ENCODE results near the gene HERC5. TPM values are rescaled to one million over a fixed set of nuclear protein-coding genes. Genes with fewer than 3 reads are reported as not detected.
"Not testable (repeated sequence)": the region's sequence is repeated elsewhere in the genome, so short reads cannot be mapped to it uniquely, and the experiment has no call there.

The HERC5 gene
- 1.9 TPM for total RNA-seq
- long read RNA-seq, partial matches to known transcripts: 2 of 2 reads
- long read RNA-seq, other reads (novel, unspliced or antisense): 0 of 2 reads

- intact Hi-C loops (cut with DNase I): loop anchor here (1.0 to 5.0 kb wide), 4 partner anchors 58 to 237 kb away; partner anchors contain the start of genes HERC6 and PPM1K
- DNase-seq (ENCODE audit: low spot score): peak; percentile 95
Observed at GRCh38 chr4:88456670-88457306, at the start of gene HERC5. HERC5 (plus strand) TSS chr4:88457119; CDS start chr4:88457270, 151 bp downstream.

- no peak for DNase-seq (ENCODE audit: low spot score)
- intact Hi-C loops (cut with DNase I): no loop called here
Observed at GRCh38 chr4:88409206-88409605, 47.7 kb upstream of the HERC5 start.

DNA sequence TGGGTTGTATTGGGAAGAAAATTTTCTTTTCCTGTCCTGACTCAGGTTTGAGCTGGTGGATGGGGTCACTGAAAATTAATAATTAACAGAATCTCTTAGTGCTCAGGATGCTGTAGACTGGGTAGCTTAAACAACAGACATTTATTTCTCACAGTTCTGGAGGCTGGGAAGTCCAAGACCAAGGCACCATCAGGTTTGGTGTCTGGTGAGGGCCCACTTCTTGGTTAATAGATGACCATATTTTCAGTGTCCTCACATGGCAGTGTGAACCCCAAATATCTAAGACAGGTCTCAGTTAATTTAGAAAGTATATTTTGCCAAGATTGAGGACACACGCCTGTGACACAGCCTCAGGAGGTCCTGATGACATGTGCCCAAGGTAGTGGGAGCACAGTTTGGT, 47.1 kb upstream of the HERC5 start:
- DNase-seq (ENCODE audit: low spot score): no peak
- intact Hi-C loops (cut with DNase I): no loop called here

DNA sequence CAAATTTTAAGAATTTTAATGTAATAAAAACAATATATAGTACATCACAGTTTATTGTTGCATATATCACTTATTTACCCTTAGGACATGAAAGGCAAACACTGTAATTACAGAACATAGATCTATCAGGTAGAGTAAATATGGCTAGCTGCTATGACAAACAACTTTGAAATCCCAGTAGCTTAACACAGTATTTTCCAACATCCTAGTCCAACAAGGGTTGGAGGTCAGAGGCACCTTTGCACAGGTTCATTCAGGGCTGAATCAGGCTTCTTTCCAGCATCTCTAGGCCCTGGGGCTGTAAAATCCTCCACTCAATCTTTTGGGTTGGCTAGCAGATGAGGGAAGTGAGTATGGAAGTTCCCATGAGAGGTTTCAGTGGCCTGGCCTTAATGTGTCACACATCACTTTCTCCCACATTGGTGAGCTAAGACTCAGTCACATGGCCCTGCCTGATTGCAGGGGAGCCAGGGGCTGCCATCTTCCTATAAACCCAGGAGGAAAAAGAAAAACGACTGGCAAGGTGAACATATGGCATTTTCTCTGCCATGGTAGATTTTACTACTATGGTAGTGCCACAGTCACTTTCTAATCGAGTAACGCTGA, 45.3 kb upstream of the HERC5 start:
- intact Hi-C loops (cut with DNase I): no loop called here
- DNase-seq (ENCODE audit: low spot score): no peak

DNA sequence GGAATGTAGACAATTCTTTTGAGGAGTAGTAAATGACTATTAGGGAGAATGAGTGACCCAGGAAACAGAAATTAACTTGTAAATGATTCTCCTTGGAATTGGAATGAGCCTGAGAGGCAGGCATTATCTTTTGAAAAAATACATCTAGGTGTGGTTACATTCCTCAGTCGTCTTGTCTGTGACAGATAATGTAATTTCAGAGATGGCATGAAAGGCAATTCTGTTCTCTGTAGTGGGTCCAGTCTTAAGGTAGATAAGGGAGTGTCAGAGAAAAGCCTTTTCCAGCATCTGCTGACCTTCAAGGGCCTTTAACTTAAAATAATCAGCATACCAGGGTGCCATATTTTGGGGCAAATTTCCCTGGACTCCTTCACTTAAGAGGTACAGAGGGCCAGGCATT, 43.1 kb upstream of the HERC5 start:
- intact Hi-C loops (cut with DNase I): no loop called here

GRCh38 chr4:88414755-88415154, 42.2 kb upstream of the HERC5 start:
- DNase-seq (ENCODE audit: low spot score): no peak
- intact Hi-C loops (cut with DNase I): no loop called here

More for the DNA sequence above, 43.1 kb upstream of the HERC5 start:
- DNase-seq (ENCODE audit: low spot score): no peak

DNA sequence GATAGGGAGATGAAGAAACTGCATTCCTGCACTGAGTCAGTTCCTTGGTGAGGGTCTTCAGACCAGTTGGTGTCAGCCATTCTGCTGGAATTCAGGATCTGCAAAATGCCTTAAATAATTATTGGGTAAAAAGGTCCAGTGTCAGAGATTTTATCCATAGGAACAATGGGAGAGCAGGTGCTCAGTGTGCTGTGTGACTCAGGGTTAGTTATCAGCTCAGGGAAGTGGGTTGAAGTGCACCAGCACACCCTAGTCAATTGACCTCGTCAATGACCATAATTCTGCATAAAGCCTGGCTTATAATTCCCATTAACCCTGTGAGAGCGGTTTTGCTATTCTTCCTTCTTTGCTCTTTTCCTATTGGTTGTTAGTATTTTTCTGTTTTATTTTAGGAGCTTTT, 40.9 kb upstream of the HERC5 start:
- intact Hi-C loops (cut with DNase I): no loop called here
- DNase-seq (ENCODE audit: low spot score): no peak

- intact Hi-C loops (cut with DNase I): no loop called here
- no peak for DNase-seq (ENCODE audit: low spot score)
Observed at GRCh38 chr4:88418411-88418810, 38.5 kb upstream of the HERC5 start.

- no peak for DNase-seq (ENCODE audit: low spot score)
- intact Hi-C loops (cut with DNase I): no loop called here
Observed at GRCh38 chr4:88419874-88420273, 37.0 kb upstream of the HERC5 start.

GRCh38 chr4:88420844-88421243, 36.1 kb upstream of the HERC5 start:
- DNase-seq (ENCODE audit: low spot score): no peak
- intact Hi-C loops (cut with DNase I): no loop called here

DNA sequence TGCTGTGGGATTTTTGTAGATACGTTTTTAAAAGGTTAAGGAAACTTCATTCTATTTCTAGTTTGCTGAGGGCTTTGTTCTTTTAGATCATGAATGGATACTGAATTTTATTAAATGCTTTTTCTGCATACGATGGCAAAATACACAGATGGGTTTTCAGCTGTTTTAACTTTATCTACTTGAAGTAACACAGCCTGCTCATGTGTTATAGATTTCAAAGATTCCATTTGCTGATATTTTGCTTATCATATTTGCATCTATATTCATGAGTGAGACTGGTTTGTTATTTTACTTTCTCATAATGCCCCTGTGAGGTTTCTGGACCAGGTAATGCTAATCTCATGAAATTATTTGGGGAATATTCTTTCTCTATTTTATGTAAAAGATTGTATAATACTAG, 34.5 kb upstream of the HERC5 start:
- no peak for DNase-seq (ENCODE audit: low spot score)
- intact Hi-C loops (cut with DNase I): no loop called here

GRCh38 chr4:88429401-88429800, 27.5 kb upstream of the HERC5 start:
- no peak for DNase-seq (ENCODE audit: low spot score)
- intact Hi-C loops (cut with DNase I): no loop called here

DNA sequence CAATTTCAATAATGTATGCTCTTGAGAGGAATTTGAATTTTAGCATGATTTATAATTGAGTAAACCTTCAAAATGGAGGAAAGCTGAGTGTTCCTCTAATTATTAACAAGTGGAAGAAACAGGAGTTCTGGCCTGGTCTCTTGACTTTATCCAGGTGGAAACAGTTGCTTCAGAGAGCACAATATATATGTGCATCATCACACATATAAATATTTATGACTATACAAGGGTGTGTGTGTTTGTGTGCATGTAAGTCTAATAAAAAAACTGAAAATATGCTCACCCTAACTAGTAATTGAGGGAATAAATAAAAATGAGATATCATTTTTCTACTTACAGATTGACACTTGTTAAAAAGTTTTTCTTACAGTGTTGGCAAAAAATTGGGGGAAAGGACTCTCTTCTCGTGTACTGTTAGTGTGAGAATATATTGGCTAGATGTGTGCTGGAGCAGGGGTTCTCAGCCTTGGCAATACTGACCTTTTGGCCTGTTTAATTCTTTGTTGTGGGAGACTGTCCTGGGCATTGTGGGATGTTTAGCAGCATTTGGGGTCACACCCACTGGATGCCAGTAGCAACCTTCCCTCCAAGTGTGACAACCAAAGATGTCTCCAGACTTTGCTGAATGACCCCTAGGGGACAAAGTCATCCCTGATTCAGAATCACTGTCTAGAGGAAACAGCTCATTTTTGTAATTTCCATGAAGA, 20.8 kb upstream of the HERC5 start:
- intact Hi-C loops (cut with DNase I): no loop called here
- DNase-seq (ENCODE audit: low spot score): no peak

- intact Hi-C loops (cut with DNase I); DNase-seq (ENCODE audit: low spot score): not testable (repeated sequence)
Observed at GRCh38 chr4:88437873-88438272, 19.0 kb upstream of the HERC5 start.

DNA sequence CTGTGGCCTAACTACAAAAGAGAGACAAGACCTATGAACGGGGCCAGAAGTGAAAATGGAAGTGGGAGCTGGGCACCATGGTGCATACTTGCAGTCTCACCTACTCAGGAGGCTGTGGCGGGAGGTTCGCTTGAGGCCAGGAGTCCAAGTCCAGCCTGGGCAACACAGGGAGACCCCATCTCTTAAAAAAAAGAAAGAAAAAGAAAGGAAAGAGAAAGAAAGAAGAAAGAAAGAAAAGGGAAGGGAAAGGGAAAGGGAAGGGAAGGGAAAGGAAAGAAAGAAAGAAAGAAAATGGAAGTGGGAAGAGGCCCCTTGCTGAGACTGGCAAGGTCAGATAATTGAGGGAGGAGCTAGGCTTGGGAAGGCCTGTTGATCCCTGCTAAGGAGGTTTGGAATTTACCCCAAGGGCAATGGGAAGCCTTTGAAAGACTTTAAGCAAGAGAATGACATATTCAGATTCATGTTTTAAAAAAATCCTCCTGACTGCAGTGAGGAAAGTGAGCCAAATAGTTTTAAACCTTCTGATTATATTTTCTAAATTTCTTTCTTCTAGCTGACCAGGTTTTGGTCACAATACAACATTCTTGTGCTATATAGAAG, 17.7 kb upstream of the HERC5 start:
- intact Hi-C loops (cut with DNase I): no loop called here
- DNase-seq (ENCODE audit: low spot score): no peak

DNA sequence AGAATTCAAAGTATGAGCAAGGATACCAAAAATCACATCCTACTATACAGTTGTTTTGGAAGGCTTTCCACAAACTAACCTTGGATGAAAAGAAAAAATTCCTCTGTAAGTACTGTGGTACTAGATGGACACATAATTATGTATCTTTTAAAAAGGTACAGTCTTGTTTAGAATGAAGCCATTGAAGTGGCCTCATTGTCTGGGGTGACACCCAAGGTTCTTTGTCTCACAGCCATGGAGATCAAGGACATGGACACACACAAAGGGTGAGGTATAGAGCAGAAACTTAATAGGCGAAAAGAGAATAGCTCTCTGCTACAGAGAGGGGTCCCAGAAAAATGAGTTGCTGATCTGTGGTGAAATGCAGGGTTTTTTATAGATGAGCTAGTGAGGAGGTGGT, 16.8 kb upstream of the HERC5 start:
- DNase-seq (ENCODE audit: low spot score): no peak
- intact Hi-C loops (cut with DNase I): no loop called here

DNA sequence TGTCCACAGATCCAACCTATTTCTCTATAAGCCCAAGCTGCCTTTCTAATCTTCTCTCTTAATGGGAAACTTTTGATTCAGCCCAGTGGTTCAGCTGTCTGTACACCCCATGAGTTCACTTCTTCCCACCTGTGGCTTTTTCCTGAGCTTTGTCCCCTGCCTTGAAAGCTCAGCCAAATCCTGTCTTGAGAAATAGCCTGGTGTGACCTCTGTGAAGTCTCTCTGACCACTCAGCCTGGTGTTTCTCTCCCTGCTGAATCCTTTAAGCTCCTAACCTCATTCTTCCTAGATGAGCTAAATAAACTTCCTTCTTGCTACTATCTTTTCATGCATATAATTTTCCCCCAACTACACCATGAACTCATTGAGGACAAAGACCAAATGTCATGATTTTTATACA, 15.2 kb upstream of the HERC5 start:
- intact Hi-C loops (cut with DNase I): no loop called here
- no peak for DNase-seq (ENCODE audit: low spot score)

DNA sequence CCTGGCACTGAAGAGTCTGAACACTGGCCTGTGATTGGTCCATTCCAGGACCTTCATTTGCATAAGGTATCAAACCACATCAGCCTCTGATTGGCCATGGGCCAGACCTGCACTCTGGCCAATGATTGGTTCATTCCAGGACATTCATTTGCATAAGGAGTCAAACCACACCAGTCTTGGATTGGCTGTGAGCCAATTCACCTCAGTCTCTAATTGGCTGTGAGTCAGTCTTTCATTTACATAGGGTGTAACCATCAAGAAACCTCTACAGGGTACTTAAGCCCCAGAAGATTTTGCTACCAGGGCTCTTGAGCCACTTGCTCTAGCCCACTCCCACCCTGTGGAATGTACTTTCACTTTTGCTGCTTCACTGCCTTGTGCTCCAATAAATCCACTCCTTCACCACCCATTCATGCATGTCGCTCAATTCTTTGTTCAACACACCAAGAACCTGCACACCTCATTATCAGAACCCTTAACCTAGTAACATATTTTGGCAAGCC, 14.2 kb upstream of the HERC5 start:
- intact Hi-C loops (cut with DNase I): no loop called here
- no peak for DNase-seq (ENCODE audit: low spot score)

GRCh38 chr4:88443486-88443885, 13.4 kb upstream of the HERC5 start:
- no peak for DNase-seq (ENCODE audit: low spot score)
- intact Hi-C loops (cut with DNase I): no loop called here

GRCh38 chr4:88445252-88445651, 11.7 kb upstream of the HERC5 start:
- no peak for DNase-seq (ENCODE audit: low spot score)
- intact Hi-C loops (cut with DNase I): no loop called here

Data from cardiac septum (tissue), 1 donor.